ENCODE data around the gene LYPD5. TPM values are rescaled to one million over a fixed set of nuclear protein-coding genes. Genes with fewer than 3 reads are reported as not detected.

The LYPD5 gene
- total and polyA plus RNA-seq, 2 donors from 2014 or later = 1.8 to 4.2 TPM

DNA sequence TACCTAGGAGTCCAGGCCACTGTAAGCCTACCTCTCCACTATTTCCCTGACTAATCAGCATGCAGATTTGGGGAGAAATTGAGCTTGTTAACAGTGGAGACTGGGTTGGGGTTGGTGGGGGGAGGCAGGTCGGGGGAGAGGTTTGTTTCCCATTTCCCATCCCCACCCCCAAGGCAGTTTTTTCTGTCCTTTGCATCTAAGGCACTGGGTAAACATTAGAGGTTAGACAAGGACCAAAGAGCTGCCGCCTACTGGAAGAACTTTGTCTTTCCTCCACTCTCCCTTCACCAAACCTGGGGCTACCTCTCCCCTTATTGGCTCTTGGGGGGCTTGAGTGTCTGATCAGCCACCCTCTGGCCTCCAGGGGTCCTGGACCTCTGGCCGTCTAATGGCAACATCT is 22.4 kb downstream of the LYPD5 start:
- FAIRE-seq = no peak

GRCh38 chr19:43779147-43779819 is 23.0 kb downstream of the LYPD5 start:
- TF ChIP-seq, protein P1, sequence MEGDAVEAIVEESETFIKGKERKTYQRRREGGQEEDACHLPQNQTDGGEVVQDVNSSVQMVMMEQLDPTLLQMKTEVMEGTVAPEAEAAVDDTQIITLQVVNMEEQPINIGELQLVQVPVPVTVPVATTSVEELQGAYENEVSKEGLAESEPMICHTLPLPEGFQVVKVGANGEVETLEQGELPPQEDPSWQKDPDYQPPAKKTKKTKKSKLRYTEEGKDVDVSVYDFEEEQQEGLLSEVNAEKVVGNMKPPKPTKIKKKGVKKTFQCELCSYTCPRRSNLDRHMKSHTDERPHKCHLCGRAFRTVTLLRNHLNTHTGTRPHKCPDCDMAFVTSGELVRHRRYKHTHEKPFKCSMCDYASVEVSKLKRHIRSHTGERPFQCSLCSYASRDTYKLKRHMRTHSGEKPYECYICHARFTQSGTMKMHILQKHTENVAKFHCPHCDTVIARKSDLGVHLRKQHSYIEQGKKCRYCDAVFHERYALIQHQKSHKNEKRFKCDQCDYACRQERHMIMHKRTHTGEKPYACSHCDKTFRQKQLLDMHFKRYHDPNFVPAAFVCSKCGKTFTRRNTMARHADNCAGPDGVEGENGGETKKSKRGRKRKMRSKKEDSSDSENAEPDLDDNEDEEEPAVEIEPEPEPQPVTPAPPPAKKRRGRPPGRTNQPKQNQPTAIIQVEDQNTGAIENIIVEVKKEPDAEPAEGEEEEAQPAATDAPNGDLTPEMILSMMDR (IDR thresholded peaks at IDR 0.05; ENCODE audit: borderline replicate concordance, extremely low read depth, insufficient read depth) = no peak
- peaks cover 0 to 3% (median 0%) of the 10 kb centered on the region in 3 donors for H3K4me1 ChIP-seq (ENCODE audit: control insufficient read depth in 2 of 3, insufficient read depth in 2 of 3, low read depth in 1 of 3, low read length in 3 of 3)
- no peaks in the 10 kb centered on the region for H3K27me3 ChIP-seq (ENCODE audit: control insufficient read depth, insufficient read depth, low read length)
- H3K36me3 ChIP-seq (ENCODE audit: control insufficient read depth in 2 of 3, insufficient read depth in 3 of 3, low read length in 3 of 3) = no peaks in the 10 kb centered on the region
- no peak overlapping the region for H3K9ac ChIP-seq (ENCODE audit: low read length in 3 of 3)
- intact Hi-C loops (cut with DNase I) = no loop called here
- no peak overlapping the region for H3K4me3 ChIP-seq (ENCODE audit: low read length in 3 of 3)
- DNase-seq (peak in 1 of 5 donors; percentile 76), FAIRE-seq (no peak)
- no peaks in the 10 kb centered on the region for H3K9me3 ChIP-seq (ENCODE audit: control insufficient read depth in 2 of 3, insufficient read depth in 1 of 3, low read length in 3 of 3)
- H3K27ac ChIP-seq (ENCODE audit: low read depth in 2 of 2, low read length in 2 of 2) = no peak overlapping the region

More for the DNA sequence above, 22.4 kb downstream of the LYPD5 start:
- no peak overlapping the region for H3K27ac ChIP-seq (ENCODE audit: low read depth in 2 of 2, low read length in 2 of 2)
- intact Hi-C loops (cut with DNase I) = no loop called here
- H3K9me3 ChIP-seq (ENCODE audit: control insufficient read depth in 2 of 3, insufficient read depth in 1 of 3, low read length in 3 of 3) = no peaks in the 10 kb centered on the region
- no peaks in the 10 kb centered on the region for H3K36me3 ChIP-seq (ENCODE audit: control insufficient read depth in 2 of 3, insufficient read depth in 3 of 3, low read length in 3 of 3)
- H3K4me3 ChIP-seq (ENCODE audit: low read length in 3 of 3) = no peak overlapping the region
- no peak for DNase-seq
- no peaks in the 10 kb centered on the region for H3K27me3 ChIP-seq (ENCODE audit: control insufficient read depth, insufficient read depth, low read length)
- TF ChIP-seq, protein P1 (IDR thresholded peaks at IDR 0.05; ENCODE audit: borderline replicate concordance, extremely low read depth, insufficient read depth) = no peak
- no peaks in the 10 kb centered on the region for H3K4me1 ChIP-seq (ENCODE audit: control insufficient read depth in 2 of 3, insufficient read depth in 2 of 3, low read depth in 1 of 3, low read length in 3 of 3)
- no peak overlapping the region for H3K9ac ChIP-seq (ENCODE audit: low read length in 3 of 3)

- Histone ChIP-seq H3K36me3 (ENCODE audit: control insufficient read depth in 2 of 3, insufficient read depth in 3 of 3, low read length in 3 of 3) (no peaks in the 10 kb centered on the region), H3K27me3 (ENCODE audit: control insufficient read depth, insufficient read depth, low read length) (no peaks in the 10 kb centered on the region), H3K27ac (ENCODE audit: low read depth in 2 of 2, low read length in 2 of 2) (no peak overlapping the region), H3K9me3 (ENCODE audit: control insufficient read depth in 2 of 3, insufficient read depth in 1 of 3, low read length in 3 of 3) (no peaks in the 10 kb centered on the region), H3K4me1 (ENCODE audit: control insufficient read depth in 2 of 3, insufficient read depth in 2 of 3, low read depth in 1 of 3, low read length in 3 of 3) (peaks cover 0 to 5% (median 0%) of the 10 kb centered on the region in 3 donors), H3K4me3 (ENCODE audit: low read length in 3 of 3) (no peak overlapping the region), H3K9ac (ENCODE audit: low read length in 3 of 3) (no peak overlapping the region)
- FAIRE-seq = no peak
- TF ChIP-seq, protein P1 (IDR thresholded peaks at IDR 0.05; ENCODE audit: borderline replicate concordance, extremely low read depth, insufficient read depth) = no peak
- intact Hi-C loops (cut with DNase I) = no loop called here
- no peak for DNase-seq
Observed at GRCh38 chr19:43778651-43779050, 23.6 kb downstream of the LYPD5 start.

Measured in kidney (tissue), 14 donors.